RWPE1 (cell line): ENCODE results near the gene FCSK.

ENCODE experiments used
- CTCF ChIA-PET: fragments of 350-600 bp; sonication (Branson Sonifier 250); formaldehyde crosslinking; extraction: SDS; loops from one replicate; lab custom pipeline; 2021; lab: Yijun Ruan, JAX
- POLR2A ChIA-PET: fragments of 400-600 bp; formaldehyde crosslinking; extraction: SDS; loops from one replicate; lab custom pipeline; 2020; ENCODE audit warnings: antibody characterized with exemption; ENCODE audit not compliant: low non-redundant PET; lab: Yijun Ruan, JAX
- DNase-seq: peaks from one replicate; pipeline ENCODE4 v3.0.0; 2012; ENCODE audit warnings: low spot score
- H3K27ac ChIP-seq: fragments of 450-650 bp; 2 replicates; pipeline ENCODE4 v1.5.1; 2017
- CTCF ChIP-seq: fragments of 450-650 bp; conservative IDR thresholded peaks from 2 replicates; pipeline ENCODE4 v1.5.1; 2017; ENCODE audit warnings: low read depth, mild to moderate bottlenecking

FCSK gene

GRCh38 chr16:70472786-70473433, 18.5 kb downstream of the FCSK start:
- H3K27ac ChIP-seq, result peak overlapping the region; percentile 58; the same call in 1 of the 2 replicates

GRCh38 chr16:70473446-70474319, 19.3 kb downstream of the FCSK start:
- no peak for DNase-seq
- CTCF ChIA-PET, result no interaction called here
- H3K27ac ChIP-seq, result peak overlapping the region; percentile 91; the same call in 1 of the 2 replicates
- POLR2A ChIA-PET, result interaction anchor here (0.6 kb wide), 1 partner anchor 27 kb away, joined by 12 read pairs; no protein-coding TSS in a partner anchor
- no peak for TF ChIP-seq CTCF

More at GRCh38 chr16:70472786-70473433, 18.5 kb downstream of the FCSK start:
- no peak for TF ChIP-seq CTCF
- DNase-seq, result no peak
- ChIA-PET POLR2A (interaction anchor here (0.6 kb wide), 1 partner anchor 28 kb away, joined by 12 read pairs; no protein-coding TSS in a partner anchor), CTCF (interaction anchor here (0.6 kb wide), 1 partner anchor 184 kb away, joined by 3 read pairs; no protein-coding TSS in a partner anchor)

- POLR2A ChIA-PET, result no interaction called here
- CTCF ChIA-PET, result no interaction called here
Observed at GRCh38 chr16:70474320-70475053, 20.1 kb downstream of the FCSK start.

GRCh38 chr16:70475054-70475871, 20.9 kb downstream of the FCSK start:
- ChIA-PET CTCF (no interaction called here), POLR2A (no interaction called here)
- peak overlapping the region; percentile 91 for H3K27ac ChIP-seq
- TF ChIP-seq CTCF, result no peak
- DNase-seq, result no peak

More at GRCh38 chr16:70474320-70475053, 20.1 kb downstream of the FCSK start:
- DNase-seq, result no peak
- H3K27ac ChIP-seq, result peak overlapping the region; percentile 91
- TF ChIP-seq CTCF, result no peak

- ChIA-PET POLR2A (interaction anchor here (0.6 kb wide), 1 partner anchor 12 kb away, joined by 5 read pairs; no protein-coding TSS in a partner anchor), CTCF (interaction anchor here (0.5 to 0.6 kb wide), 2 partner anchors 50 to 92 kb away, joined by 4 to 5 read pairs; no protein-coding TSS in a partner anchor)
- DNase-seq, result peak; percentile 92
- H3K27ac ChIP-seq, result peak overlapping the region; percentile 91
- TF ChIP-seq CTCF, result no peak
Observed at GRCh38 chr16:70476272-70477020, 22.1 kb downstream of the FCSK start.
